WTC11 (cell line): Measurements from ENCODE around the gene SGO2. TPM values are rescaled to one million over a fixed set of nuclear protein-coding genes. Genes with fewer than 3 reads are reported as not detected.
A peak's percentile ranks its signal among the peaks of the same experiment; 100 is the strongest.

Source experiments
- ATAC-seq: fragments of 200-7000 bp; cut with Tn5 transposase; 2 replicates; pipeline ENCODE4 v1.10.0; 2021; ENCODE audit warnings: mild to moderate bottlenecking, moderate library complexity
- CTCF ChIA-PET: fragments of 300-600 bp; sonication (Branson Sonifier 250); formaldehyde crosslinking; loops from one replicate; lab custom pipeline; 2021; ENCODE audit warnings: antibody characterized with exemption; lab: Charles Lee
- POLR2A ChIA-PET: fragments of 350-600 bp; sonication (Branson Sonifier 250); formaldehyde crosslinking; loops from one replicate; lab custom pipeline; 2021; ENCODE audit warnings: antibody characterized with exemption; lab: Charles Lee
- DNase-seq: peaks from one replicate; pipeline ENCODE4 v3.0.0; 2021; ENCODE audit warnings: low spot score
- H3K27ac Mint-ChIP-seq: 2 replicates; pipeline ENCODE4 v1.8.0; 2021; ENCODE audit warnings: mixed read lengths
- H3K27me3 Mint-ChIP-seq: 2 replicates; pipeline ENCODE4 v1.8.0; 2021; ENCODE audit warnings: low read depth, mild to moderate bottlenecking, moderate library complexity, mixed read lengths
- H3K36me3 Mint-ChIP-seq: 2 replicates; pipeline ENCODE4 v1.8.0; 2021; ENCODE audit warnings: mixed read lengths
- H3K4me1 Mint-ChIP-seq: 2 replicates; pipeline ENCODE4 v1.8.0; 2022; ENCODE audit warnings: mixed read lengths
- H3K4me3 Mint-ChIP-seq: 2 replicates; pipeline ENCODE4 v1.8.0; 2021; ENCODE audit warnings: mild to moderate bottlenecking, moderate library complexity, mixed read lengths
- H3K9me3 Mint-ChIP-seq: 2 replicates; pipeline ENCODE4 v1.8.0; 2021; ENCODE audit warnings: mixed read lengths
- CREM ChIP-seq: sonication (generic); formaldehyde crosslinking; IDR thresholded peaks from 2 replicates; pipeline ENCODE4 v1.8.1; 2022; ENCODE audit warnings: mild to moderate bottlenecking, missing genetic modification reagents, moderate library complexity
- EMX1 ChIP-seq: fragments of 250-450 bp; sonication (Bioruptor Pico); IDR thresholded peaks from 2 replicates; pipeline ENCODE4 v1.8.0; 2021; ENCODE audit warnings: mild to moderate bottlenecking
- FOXJ3 ChIP-seq: sonication (generic); formaldehyde crosslinking; IDR thresholded peaks from 2 replicates; pipeline ENCODE4 v1.9.0; 2021; ENCODE audit warnings: missing genetic modification reagents, mild to moderate bottlenecking, borderline replicate concordance
- FOXK1 ChIP-seq: sonication (generic); formaldehyde crosslinking; IDR thresholded peaks from 2 replicates; pipeline ENCODE4 v1.8.0; 2022; ENCODE audit warnings: mild to moderate bottlenecking, moderate library complexity, missing genetic modification reagents
- GABPB1 ChIP-seq: sonication (generic); formaldehyde crosslinking; IDR thresholded peaks from 2 replicates; pipeline ENCODE4 v1.8.1; 2023; ENCODE audit warnings: mild to moderate bottlenecking, missing genetic modification reagents
- GTF2I ChIP-seq: fragments of 250-450 bp; sonication (Bioruptor Pico); conservative IDR thresholded peaks from 2 replicates; pipeline ENCODE4 v1.4.0; 2021; ENCODE audit warnings: mild to moderate bottlenecking
- MXD4 ChIP-seq: fragments of 250-450 bp; sonication (Bioruptor Pico); IDR thresholded peaks from 2 replicates; pipeline ENCODE4 v1.8.0; 2021; ENCODE audit warnings: mild to moderate bottlenecking, moderate library complexity, borderline replicate concordance
- NR3C1 ChIP-seq: sonication (generic); formaldehyde crosslinking; conservative IDR thresholded peaks from 2 replicates; pipeline ENCODE4 v1.8.1; 2023; ENCODE audit warnings: low read depth, mild to moderate bottlenecking, missing genetic modification reagents
- OVOL2 ChIP-seq: fragments of 250-450 bp; sonication (Bioruptor Pico); IDR thresholded peaks from 2 replicates; pipeline ENCODE4 v1.9.0; 2021; ENCODE audit warnings: mild to moderate bottlenecking, borderline replicate concordance
- RELA ChIP-seq: sonication (generic); formaldehyde crosslinking; IDR thresholded peaks from 2 replicates; pipeline ENCODE4 v1.8.1; 2022; ENCODE audit warnings: missing genetic modification reagents, mild to moderate bottlenecking, borderline replicate concordance
- SMAD4 ChIP-seq: sonication (generic); formaldehyde crosslinking; IDR thresholded peaks from 2 replicates; pipeline ENCODE4 v1.8.0; 2022; ENCODE audit warnings: mild to moderate bottlenecking, missing genetic modification reagents
- SOX15 ChIP-seq: fragments of 250-450 bp; sonication (Bioruptor Pico); IDR thresholded peaks from 2 replicates; pipeline ENCODE4 v1.9.0; 2021; ENCODE audit warnings: mild to moderate bottlenecking
- SP1 ChIP-seq: sonication (generic); formaldehyde crosslinking; conservative IDR thresholded peaks from 2 replicates; pipeline ENCODE4 v1.8.1; 2022; ENCODE audit warnings: missing genetic modification reagents
- TCF7 ChIP-seq: sonication (generic); formaldehyde crosslinking; IDR thresholded peaks from 2 replicates; pipeline ENCODE4 v1.8.0; 2022; ENCODE audit warnings: mild to moderate bottlenecking, low read depth, missing genetic modification reagents, moderate library complexity
- TEAD1 ChIP-seq: sonication (generic); formaldehyde crosslinking; IDR thresholded peaks from 2 replicates; pipeline ENCODE4 v1.8.0; 2022; ENCODE audit warnings: mild to moderate bottlenecking, missing genetic modification reagents
- ZNF416 ChIP-seq: fragments of 250-450 bp; sonication (Bioruptor Pico); IDR thresholded peaks from 2 replicates; pipeline ENCODE4 v1.9.0; 2021; ENCODE audit warnings: mild to moderate bottlenecking, inconsistent platforms
- ZNF671 ChIP-seq: fragments of 250-450 bp; sonication (Bioruptor Pico); IDR thresholded peaks from 2 replicates; pipeline ENCODE4 v1.8.0; 2021; ENCODE audit warnings: mild to moderate bottlenecking
- total RNA-seq: library from RNA; stranded (reverse); gene quantifications from 3 replicates; pipeline ENCODE4 v1.2.3, GENCODE V29; 2021
- TF ChIP-seq, protein P1 (sequence below): sonication (generic); formaldehyde crosslinking; IDR thresholded peaks from 2 replicates; pipeline ENCODE4 v1.8.0; 2023; ENCODE audit warnings: missing genetic modification reagents, mild to moderate bottlenecking, borderline replicate concordance
- TF ChIP-seq, protein P2 (sequence below): fragments of 250-450 bp; sonication (Bioruptor Pico); IDR thresholded peaks from 2 replicates; pipeline ENCODE4 v1.8.0; 2021; ENCODE audit warnings: mild to moderate bottlenecking
- TF ChIP-seq, protein P3 (sequence below): fragments of 200-600 bp; IDR thresholded peaks from 2 replicates; pipeline ENCODE4 v1.8.0; 2022; ENCODE audit warnings: antibody characterized with exemption
- TF ChIP-seq, protein P4 (sequence below): sonication (generic); formaldehyde crosslinking; IDR thresholded peaks from 2 replicates; pipeline ENCODE4 v1.8.0; 2023; ENCODE audit warnings: missing genetic modification reagents
- TF ChIP-seq, protein P5 (sequence below): sonication (generic); formaldehyde crosslinking; conservative IDR thresholded peaks from 2 replicates; pipeline ENCODE4 v1.8.1; 2022; ENCODE audit warnings: mild to moderate bottlenecking, missing genetic modification reagents
- TF ChIP-seq, protein P6 (sequence below): sonication (generic); formaldehyde crosslinking; IDR thresholded peaks from 2 replicates; pipeline ENCODE4 v1.8.0; 2022; ENCODE audit warnings: missing genetic modification reagents
- TF ChIP-seq, protein P7 (sequence below): sonication (generic); formaldehyde crosslinking; IDR thresholded peaks from 2 replicates; pipeline ENCODE4 v1.8.1; 2022; ENCODE audit warnings: low read depth, mild to moderate bottlenecking, moderate library complexity, missing genetic modification reagents, borderline replicate concordance
- TF ChIP-seq, protein P8 (sequence below): sonication (generic); formaldehyde crosslinking; IDR thresholded peaks from 2 replicates; pipeline ENCODE4 v1.8.0; 2022; ENCODE audit warnings: mild to moderate bottlenecking, missing genetic modification reagents
- TF ChIP-seq, protein P9 (sequence below): sonication (generic); formaldehyde crosslinking; IDR thresholded peaks from 2 replicates; pipeline ENCODE4 v1.8.0; 2022; ENCODE audit warnings: mild to moderate bottlenecking, missing genetic modification reagents

SGO2 gene
- total RNA-seq, 1 experiment from 2014 or later = 34.1 TPM

DNA sequence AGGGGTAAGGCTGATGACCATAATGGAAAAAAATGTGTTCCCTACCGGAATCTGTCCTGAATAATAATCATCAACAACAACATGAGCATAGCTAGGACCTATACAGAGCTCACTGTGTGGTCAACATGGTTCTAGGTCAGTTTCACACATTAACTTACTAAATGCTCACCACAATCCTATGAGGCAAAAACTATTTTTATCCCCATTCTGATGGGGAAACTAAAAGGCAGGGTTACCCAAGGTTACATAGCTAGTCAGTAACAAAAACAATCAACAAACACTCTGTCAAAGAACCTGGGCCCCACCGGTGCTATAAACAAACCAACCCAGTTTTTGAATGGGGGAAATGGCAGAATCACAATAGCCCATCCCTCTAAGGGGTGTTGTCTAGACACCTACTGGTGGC, 100.0 kb downstream of the SGO2 start:
- no peaks in the 10 kb centered on the region for H3K36me3 Mint-ChIP-seq
- ATAC-seq = peak; percentile 45

DNA sequence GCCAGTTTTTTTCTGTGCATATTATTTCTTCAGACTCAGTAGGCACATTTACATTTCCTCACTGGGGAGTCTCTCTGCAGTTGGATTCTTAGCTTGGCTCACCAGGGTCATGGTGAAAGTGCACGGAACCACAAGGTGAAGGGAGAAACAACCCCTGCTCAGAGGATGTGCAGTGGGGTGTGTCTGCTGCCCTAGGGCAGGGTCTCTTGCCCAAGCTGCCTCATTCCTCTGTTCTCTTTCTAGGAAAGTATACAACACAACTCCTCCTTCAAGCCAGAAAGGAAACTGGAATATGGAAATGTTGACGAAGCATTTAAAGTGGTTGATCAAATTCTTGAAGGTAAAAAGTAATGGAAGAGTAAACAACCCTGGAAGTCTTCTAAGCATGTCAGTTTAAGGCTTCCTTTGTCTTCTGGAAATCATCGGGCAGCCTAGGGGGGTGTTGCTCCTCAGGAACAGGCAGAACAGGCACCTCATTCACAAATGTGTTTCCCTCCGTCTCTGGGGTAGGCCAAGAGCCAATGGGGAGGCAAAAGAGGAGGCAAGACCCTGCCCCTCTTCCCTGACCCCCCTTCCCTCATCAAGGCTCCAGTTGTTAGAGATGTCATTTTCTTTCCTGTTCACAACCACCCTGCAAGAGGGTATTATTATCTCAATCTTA, 101.2 kb downstream of the SGO2 start:
- Mint-ChIP-seq H3K9me3 (no peaks in the 10 kb centered on the region), H3K27me3 (no peaks in the 10 kb centered on the region), H3K36me3 (no peaks in the 10 kb centered on the region), H3K27ac (no peak overlapping the region), H3K4me1 (peaks cover 22% of the 10 kb centered on the region), H3K4me3 (no peak overlapping the region)
- DNase-seq = no peak
- CTCF ChIA-PET = interaction anchor here (0.9 to 2.0 kb wide), 3 partner anchors 9 to 143 kb away, joined by 3 to 6 read pairs (median 3); no protein-coding TSS in a partner anchor
- POLR2A ChIA-PET = no interaction called here
- peak; percentile 65 for ATAC-seq
- TF ChIP-seq FOXJ3 (no peak), RELA (no peak), NR3C1 (no peak)
- TF ChIP-seq, protein P1, sequence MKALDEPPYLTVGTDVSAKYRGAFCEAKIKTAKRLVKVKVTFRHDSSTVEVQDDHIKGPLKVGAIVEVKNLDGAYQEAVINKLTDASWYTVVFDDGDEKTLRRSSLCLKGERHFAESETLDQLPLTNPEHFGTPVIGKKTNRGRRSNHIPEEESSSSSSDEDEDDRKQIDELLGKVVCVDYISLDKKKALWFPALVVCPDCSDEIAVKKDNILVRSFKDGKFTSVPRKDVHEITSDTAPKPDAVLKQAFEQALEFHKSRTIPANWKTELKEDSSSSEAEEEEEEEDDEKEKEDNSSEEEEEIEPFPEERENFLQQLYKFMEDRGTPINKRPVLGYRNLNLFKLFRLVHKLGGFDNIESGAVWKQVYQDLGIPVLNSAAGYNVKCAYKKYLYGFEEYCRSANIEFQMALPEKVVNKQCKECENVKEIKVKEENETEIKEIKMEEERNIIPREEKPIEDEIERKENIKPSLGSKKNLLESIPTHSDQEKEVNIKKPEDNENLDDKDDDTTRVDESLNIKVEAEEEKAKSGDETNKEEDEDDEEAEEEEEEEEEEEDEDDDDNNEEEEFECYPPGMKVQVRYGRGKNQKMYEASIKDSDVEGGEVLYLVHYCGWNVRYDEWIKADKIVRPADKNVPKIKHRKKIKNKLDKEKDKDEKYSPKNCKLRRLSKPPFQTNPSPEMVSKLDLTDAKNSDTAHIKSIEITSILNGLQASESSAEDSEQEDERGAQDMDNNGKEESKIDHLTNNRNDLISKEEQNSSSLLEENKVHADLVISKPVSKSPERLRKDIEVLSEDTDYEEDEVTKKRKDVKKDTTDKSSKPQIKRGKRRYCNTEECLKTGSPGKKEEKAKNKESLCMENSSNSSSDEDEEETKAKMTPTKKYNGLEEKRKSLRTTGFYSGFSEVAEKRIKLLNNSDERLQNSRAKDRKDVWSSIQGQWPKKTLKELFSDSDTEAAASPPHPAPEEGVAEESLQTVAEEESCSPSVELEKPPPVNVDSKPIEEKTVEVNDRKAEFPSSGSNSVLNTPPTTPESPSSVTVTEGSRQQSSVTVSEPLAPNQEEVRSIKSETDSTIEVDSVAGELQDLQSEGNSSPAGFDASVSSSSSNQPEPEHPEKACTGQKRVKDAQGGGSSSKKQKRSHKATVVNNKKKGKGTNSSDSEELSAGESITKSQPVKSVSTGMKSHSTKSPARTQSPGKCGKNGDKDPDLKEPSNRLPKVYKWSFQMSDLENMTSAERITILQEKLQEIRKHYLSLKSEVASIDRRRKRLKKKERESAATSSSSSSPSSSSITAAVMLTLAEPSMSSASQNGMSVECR (CRISPR knock-in tag) = no peak
- TF ChIP-seq, protein P2, sequence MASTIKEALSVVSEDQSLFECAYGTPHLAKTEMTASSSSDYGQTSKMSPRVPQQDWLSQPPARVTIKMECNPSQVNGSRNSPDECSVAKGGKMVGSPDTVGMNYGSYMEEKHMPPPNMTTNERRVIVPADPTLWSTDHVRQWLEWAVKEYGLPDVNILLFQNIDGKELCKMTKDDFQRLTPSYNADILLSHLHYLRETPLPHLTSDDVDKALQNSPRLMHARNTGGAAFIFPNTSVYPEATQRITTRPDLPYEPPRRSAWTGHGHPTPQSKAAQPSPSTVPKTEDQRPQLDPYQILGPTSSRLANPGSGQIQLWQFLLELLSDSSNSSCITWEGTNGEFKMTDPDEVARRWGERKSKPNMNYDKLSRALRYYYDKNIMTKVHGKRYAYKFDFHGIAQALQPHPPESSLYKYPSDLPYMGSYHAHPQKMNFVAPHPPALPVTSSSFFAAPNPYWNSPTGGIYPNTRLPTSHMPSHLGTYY (CRISPR knock-in tag) = no peak
- TF ChIP-seq, protein P3, sequence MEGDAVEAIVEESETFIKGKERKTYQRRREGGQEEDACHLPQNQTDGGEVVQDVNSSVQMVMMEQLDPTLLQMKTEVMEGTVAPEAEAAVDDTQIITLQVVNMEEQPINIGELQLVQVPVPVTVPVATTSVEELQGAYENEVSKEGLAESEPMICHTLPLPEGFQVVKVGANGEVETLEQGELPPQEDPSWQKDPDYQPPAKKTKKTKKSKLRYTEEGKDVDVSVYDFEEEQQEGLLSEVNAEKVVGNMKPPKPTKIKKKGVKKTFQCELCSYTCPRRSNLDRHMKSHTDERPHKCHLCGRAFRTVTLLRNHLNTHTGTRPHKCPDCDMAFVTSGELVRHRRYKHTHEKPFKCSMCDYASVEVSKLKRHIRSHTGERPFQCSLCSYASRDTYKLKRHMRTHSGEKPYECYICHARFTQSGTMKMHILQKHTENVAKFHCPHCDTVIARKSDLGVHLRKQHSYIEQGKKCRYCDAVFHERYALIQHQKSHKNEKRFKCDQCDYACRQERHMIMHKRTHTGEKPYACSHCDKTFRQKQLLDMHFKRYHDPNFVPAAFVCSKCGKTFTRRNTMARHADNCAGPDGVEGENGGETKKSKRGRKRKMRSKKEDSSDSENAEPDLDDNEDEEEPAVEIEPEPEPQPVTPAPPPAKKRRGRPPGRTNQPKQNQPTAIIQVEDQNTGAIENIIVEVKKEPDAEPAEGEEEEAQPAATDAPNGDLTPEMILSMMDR = no peak

More for the DNA sequence above, 100.0 kb downstream of the SGO2 start:
- POLR2A ChIA-PET = no interaction called here
- peaks cover 22% of the 10 kb centered on the region for H3K4me1 Mint-ChIP-seq
- no peaks in the 10 kb centered on the region; the same call in 1 of the 2 replicates for H3K27me3 Mint-ChIP-seq
- H3K9me3 Mint-ChIP-seq = no peaks in the 10 kb centered on the region
- CTCF ChIA-PET = interaction anchor here (1.4 to 2.0 kb wide), 2 partner anchors 110 to 142 kb away, joined by 3 to 6 read pairs; no protein-coding TSS in a partner anchor
- TF ChIP-seq, protein P4, sequence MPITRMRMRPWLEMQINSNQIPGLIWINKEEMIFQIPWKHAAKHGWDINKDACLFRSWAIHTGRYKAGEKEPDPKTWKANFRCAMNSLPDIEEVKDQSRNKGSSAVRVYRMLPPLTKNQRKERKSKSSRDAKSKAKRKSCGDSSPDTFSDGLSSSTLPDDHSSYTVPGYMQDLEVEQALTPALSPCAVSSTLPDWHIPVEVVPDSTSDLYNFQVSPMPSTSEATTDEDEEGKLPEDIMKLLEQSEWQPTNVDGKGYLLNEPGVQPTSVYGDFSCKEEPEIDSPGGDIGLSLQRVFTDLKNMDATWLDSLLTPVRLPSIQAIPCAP (CRISPR knock-in tag) = no peak
- TF ChIP-seq SP1 (CRISPR knock-in tag) = no peak
- no peak for TF ChIP-seq ZNF416
- no peak for TF ChIP-seq FOXK1
- TF ChIP-seq CREM (CRISPR knock-in tag) = no peak
- no peak for TF ChIP-seq GTF2I
- TF ChIP-seq EMX1 = no peak
- TF ChIP-seq, protein P5, sequence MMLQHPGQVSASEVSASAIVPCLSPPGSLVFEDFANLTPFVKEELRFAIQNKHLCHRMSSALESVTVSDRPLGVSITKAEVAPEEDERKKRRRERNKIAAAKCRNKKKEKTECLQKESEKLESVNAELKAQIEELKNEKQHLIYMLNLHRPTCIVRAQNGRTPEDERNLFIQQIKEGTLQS (CRISPR knock-in tag) = no peak
- no peak for TF ChIP-seq OVOL2
- TF ChIP-seq, protein P6, sequence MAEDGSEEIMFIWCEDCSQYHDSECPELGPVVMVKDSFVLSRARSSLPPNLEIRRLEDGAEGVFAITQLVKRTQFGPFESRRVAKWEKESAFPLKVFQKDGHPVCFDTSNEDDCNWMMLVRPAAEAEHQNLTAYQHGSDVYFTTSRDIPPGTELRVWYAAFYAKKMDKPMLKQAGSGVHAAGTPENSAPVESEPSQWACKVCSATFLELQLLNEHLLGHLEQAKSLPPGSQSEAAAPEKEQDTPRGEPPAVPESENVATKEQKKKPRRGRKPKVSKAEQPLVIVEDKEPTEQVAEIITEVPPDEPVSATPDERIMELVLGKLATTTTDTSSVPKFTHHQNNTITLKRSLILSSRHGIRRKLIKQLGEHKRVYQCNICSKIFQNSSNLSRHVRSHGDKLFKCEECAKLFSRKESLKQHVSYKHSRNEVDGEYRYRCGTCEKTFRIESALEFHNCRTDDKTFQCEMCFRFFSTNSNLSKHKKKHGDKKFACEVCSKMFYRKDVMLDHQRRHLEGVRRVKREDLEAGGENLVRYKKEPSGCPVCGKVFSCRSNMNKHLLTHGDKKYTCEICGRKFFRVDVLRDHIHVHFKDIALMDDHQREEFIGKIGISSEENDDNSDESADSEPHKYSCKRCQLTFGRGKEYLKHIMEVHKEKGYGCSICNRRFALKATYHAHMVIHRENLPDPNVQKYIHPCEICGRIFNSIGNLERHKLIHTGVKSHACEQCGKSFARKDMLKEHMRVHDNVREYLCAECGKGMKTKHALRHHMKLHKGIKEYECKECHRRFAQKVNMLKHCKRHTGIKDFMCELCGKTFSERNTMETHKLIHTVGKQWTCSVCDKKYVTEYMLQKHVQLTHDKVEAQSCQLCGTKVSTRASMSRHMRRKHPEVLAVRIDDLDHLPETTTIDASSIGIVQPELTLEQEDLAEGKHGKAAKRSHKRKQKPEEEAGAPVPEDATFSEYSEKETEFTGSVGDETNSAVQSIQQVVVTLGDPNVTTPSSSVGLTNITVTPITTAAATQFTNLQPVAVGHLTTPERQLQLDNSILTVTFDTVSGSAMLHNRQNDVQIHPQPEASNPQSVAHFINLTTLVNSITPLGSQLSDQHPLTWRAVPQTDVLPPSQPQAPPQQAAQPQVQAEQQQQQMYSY (CRISPR knock-in tag) = no peak
- no peak for TF ChIP-seq TEAD1
- TF ChIP-seq SOX15 = no peak
- TF ChIP-seq MXD4 (CRISPR knock-in tag) = no peak
- no peak for TF ChIP-seq SMAD4 (CRISPR knock-in tag)
- no peak for TF ChIP-seq GABPB1
- no peak for TF ChIP-seq TCF7 (CRISPR knock-in tag)
- TF ChIP-seq, protein P7, sequence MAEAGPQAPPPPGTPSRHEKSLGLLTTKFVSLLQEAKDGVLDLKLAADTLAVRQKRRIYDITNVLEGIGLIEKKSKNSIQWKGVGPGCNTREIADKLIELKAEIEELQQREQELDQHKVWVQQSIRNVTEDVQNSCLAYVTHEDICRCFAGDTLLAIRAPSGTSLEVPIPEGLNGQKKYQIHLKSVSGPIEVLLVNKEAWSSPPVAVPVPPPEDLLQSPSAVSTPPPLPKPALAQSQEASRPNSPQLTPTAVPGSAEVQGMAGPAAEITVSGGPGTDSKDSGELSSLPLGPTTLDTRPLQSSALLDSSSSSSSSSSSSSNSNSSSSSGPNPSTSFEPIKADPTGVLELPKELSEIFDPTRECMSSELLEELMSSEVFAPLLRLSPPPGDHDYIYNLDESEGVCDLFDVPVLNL = no peak
- TF ChIP-seq ZNF671 (CRISPR knock-in tag) = no peak
- TF ChIP-seq, protein P8, sequence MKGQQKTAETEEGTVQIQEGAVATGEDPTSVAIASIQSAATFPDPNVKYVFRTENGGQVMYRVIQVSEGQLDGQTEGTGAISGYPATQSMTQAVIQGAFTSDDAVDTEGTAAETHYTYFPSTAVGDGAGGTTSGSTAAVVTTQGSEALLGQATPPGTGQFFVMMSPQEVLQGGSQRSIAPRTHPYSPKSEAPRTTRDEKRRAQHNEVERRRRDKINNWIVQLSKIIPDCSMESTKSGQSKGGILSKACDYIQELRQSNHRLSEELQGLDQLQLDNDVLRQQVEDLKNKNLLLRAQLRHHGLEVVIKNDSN (CRISPR knock-in tag) = no peak
- TF ChIP-seq, protein P9, sequence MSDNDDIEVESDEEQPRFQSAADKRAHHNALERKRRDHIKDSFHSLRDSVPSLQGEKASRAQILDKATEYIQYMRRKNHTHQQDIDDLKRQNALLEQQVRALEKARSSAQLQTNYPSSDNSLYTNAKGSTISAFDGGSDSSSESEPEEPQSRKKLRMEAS = no peak
- DNase-seq = no peak
- H3K27ac Mint-ChIP-seq = no peak overlapping the region
- no peak overlapping the region for H3K4me3 Mint-ChIP-seq
